Colonic mucosa (tissue), 4 donors: ENCODE measurements around the gene HEXIM2. TPM values are rescaled to one million over a fixed set of nuclear protein-coding genes. Genes with fewer than 3 reads are reported as not detected.

Experiments
- DNase-seq: peaks from one replicate; pipeline ENCODE4 v3.0.0-alpha.2; 2020
- H3K27ac ChIP-seq: fragments of 200-600 bp; one replicate; pipeline ENCODE4 v1.8.0; 2021
- H3K27me3 ChIP-seq: fragments of 200-600 bp; one replicate; pipeline ENCODE4 v1.8.0; 2021
- H3K36me3 ChIP-seq: fragments of 200-600 bp; one replicate; pipeline ENCODE4 v1.8.0; 2021
- H3K4me1 ChIP-seq: fragments of 200-600 bp; one replicate; pipeline ENCODE4 v1.8.0; 2021; ENCODE audit warnings: mild to moderate bottlenecking
- H3K4me3 ChIP-seq: fragments of 200-600 bp; one replicate; pipeline ENCODE4 v1.8.0; 2021
- H3K9ac ChIP-seq, 2 donors: one replicate each; pipeline ENCODE4 v1.7.0; 2013; ENCODE audit warnings: control low read depth in 2 of 2, low read depth in 2 of 2, low read length in 2 of 2
- H3K9me3 ChIP-seq: fragments of 200-600 bp; one replicate; pipeline ENCODE4 v1.8.0; 2021
- CTCF ChIP-seq: fragments of 200-600 bp; IDR thresholded peaks from one replicate; pipeline ENCODE4 v1.8.0; 2022; ENCODE audit warnings: antibody characterized with exemption, mild to moderate bottlenecking
- intact Hi-C: fragments of 100-400 bp; cut with DNase I; formaldehyde crosslinking; loops from one replicate; pipeline ENCODE4 v1.14.1; 2022
- total RNA-seq, 2 donors: library from RNA; stranded (reverse); fragmentation: NEBNext Ultra II Directional in 1 of 2; extraction: Animal tissue kit (Norgen Biotek cat#: 25700) in 1 of 2; gene quantifications; one replicate each; pipeline ENCODE4 v1.2.1, GENCODE V29; 2021
- donor health status: healthy.
- donor health status: DM: no; HTN: no; CAD: no.
- donor health status: DM: no; HTN: no; CAD: no.

The HEXIM2 gene
- total RNA-seq, 2 donors from 2014 or later: 7.2 to 8.1 TPM

- intact Hi-C loops: loop anchor here (2.0 kb wide), 1 partner anchor 61 kb away; no protein-coding TSS in a partner anchor
- peak overlapping the region; percentile 82 for H3K4me3 ChIP-seq
- H3K36me3 ChIP-seq: no peaks in the 10 kb centered on the region
- H3K27me3 ChIP-seq: no peaks in the 10 kb centered on the region
- peaks cover 10% of the 10 kb centered on the region for H3K4me1 ChIP-seq
- peak overlapping the region; percentile 86 to 96 for H3K9ac ChIP-seq
- TF ChIP-seq CTCF: no peak
- H3K27ac ChIP-seq: peak overlapping the region; percentile 65
- H3K9me3 ChIP-seq: no peaks in the 10 kb centered on the region
- DNase-seq: no peak
Measured at GRCh38 chr17:45135978-45136791, 25.5 kb upstream of the HEXIM2 start.

GRCh38 chr17:45136846-45137560, 24.7 kb upstream of the HEXIM2 start:
- Histone ChIP-seq H3K27me3 (no peaks in the 10 kb centered on the region), H3K4me3 (no peak overlapping the region), H3K9ac (peak overlapping the region in 1 of 2 donors; percentile 96), H3K27ac (no peak overlapping the region), H3K4me1 (peaks cover 10% of the 10 kb centered on the region), H3K9me3 (no peaks in the 10 kb centered on the region), H3K36me3 (no peaks in the 10 kb centered on the region)
- no peak for TF ChIP-seq CTCF
- no peak for DNase-seq
- intact Hi-C loops: no loop called here

- Histone ChIP-seq H3K36me3 (no peaks in the 10 kb centered on the region), H3K27me3 (no peaks in the 10 kb centered on the region), H3K9me3 (no peaks in the 10 kb centered on the region), H3K27ac (no peak overlapping the region), H3K4me3 (no peak overlapping the region), H3K4me1 (peaks cover 10% of the 10 kb centered on the region), H3K9ac (no peak overlapping the region)
- no peak for TF ChIP-seq CTCF
- DNase-seq: peak; percentile 77
- intact Hi-C loops: no loop called here
Measured at GRCh38 chr17:45137561-45138305, 23.9 kb upstream of the HEXIM2 start.

DNA sequence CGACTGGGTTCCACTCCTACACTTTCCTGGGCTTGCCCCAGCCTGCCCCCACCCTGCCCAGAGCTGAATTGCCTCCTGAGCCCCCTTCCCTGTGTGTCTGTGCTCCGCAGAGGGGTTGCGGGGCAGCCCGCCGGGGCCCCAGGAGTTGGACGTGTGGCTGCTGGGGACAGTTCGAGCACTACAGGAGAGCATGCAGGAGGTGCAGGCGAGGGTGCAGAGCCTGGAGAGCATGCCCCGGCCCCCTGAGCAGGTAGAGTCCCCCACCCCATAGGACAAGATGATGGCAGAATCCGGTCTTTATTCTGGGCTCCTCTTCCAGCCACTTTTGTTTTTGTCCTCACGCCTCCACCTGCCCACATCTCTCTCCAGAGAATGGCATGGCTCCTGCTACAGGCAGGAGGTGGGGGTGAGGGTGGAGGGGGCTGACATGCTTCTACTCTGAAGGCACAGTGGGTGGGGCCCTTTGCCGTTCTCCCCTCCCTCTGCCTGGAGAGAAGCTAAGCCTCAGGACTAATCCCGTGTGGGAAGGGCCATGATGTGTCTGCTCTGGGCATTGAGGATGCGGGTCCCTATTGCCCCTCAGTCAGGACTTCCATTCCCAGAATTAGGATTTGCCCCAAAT, 22.7 kb upstream of the HEXIM2 start:
- H3K9ac ChIP-seq: peak overlapping the region in 1 of 2 donors; percentile 9
- H3K9me3 ChIP-seq: no peaks in the 10 kb centered on the region
- no peak overlapping the region for H3K4me3 ChIP-seq
- no peak for TF ChIP-seq CTCF
- DNase-seq: no peak
- no peaks in the 10 kb centered on the region for H3K36me3 ChIP-seq
- H3K27me3 ChIP-seq: no peaks in the 10 kb centered on the region
- intact Hi-C loops: no loop called here
- H3K4me1 ChIP-seq: peaks cover 10% of the 10 kb centered on the region
- no peak overlapping the region for H3K27ac ChIP-seq

DNA sequence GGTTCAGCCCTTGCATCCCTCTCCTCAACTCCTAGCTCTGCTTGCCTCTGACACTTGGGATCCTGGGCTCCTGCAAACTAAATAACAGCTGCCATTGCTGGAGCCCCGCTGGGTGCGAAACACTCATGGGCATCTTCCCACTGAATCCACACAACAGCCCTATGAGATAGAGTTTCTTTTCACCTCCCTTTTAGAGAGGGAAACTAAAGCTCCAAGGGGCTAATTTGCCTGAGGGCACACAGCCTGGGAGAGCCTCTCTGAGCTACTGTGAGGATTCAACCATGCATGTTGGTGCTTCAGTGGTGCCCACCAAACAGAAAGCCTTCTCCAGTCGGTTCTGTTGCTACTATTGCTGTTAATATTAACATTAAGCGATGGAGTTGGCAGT, 22.1 kb upstream of the HEXIM2 start:
- peaks cover 10% of the 10 kb centered on the region for H3K4me1 ChIP-seq
- H3K27me3 ChIP-seq: no peaks in the 10 kb centered on the region
- no peak for TF ChIP-seq CTCF
- H3K36me3 ChIP-seq: no peaks in the 10 kb centered on the region
- H3K4me3 ChIP-seq: no peak overlapping the region
- peak overlapping the region in 1 of 2 donors; percentile 9 for H3K9ac ChIP-seq
- no peaks in the 10 kb centered on the region for H3K9me3 ChIP-seq
- no peak overlapping the region for H3K27ac ChIP-seq
- no peak for DNase-seq
- intact Hi-C loops: no loop called here
